PFSK-1 (cell line): ENCODE measurements around the gene RECQL5.

Experiments used
- FOXP2 ChIP-seq: optimal IDR thresholded peaks from 2 replicates; pipeline ENCODE3; 2011; ENCODE audit warnings: borderline replicate concordance, control low read depth, inconsistent platforms; ENCODE audit not compliant: insufficient read depth; ENCODE audit errors: extremely low read length, extremely low read depth
- POLR2AphosphoS5 ChIP-seq: IDR thresholded peaks from 2 replicates; pipeline ENCODE4 v1.6.1; 2012; ENCODE audit warnings: low read depth, mild to moderate bottlenecking, control low read depth, low read length, moderate library complexity
- TAF1 ChIP-seq: IDR thresholded peaks from 2 replicates; pipeline ENCODE4 v1.6.1; 2012; ENCODE audit warnings: low read length, control low read depth, borderline replicate concordance; ENCODE audit not compliant: insufficient read depth
- TF ChIP-seq, protein P1 (sequence below), 2 experiments: IDR thresholded peaks; 2 replicates each; pipeline versions ENCODE4 v1.6.1 to v1.8.0; 2011 to 2012; ENCODE audit warnings: low read depth in 2 of 2, low read length in 2 of 2, control low read depth in 1 of 2, inconsistent platforms in 1 of 2, mild to moderate bottlenecking in 1 of 2, moderate library complexity in 1 of 2; ENCODE audit not compliant: insufficient read depth in 1 of 2

DNA sequence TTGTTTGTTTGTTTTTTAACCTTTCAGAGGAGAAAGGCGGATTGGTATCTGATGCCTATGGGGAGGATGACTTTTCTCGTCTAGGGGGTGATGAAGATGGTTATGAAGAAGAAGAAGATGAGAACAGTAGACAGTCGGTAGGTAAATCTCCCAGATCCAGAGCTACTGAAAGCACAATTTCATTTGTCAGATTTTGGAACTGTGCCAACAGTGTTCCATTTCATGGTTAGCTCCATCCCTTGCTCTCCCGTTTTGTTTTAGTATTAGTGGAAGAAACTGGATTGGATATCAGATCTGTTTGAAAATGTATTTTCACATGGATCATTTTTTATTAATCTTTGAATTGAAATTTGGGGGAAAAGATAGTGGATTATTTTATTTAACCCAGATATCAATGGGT is 1.5 kb upstream of the RECQL5 start:
- TF ChIP-seq, protein P1, sequence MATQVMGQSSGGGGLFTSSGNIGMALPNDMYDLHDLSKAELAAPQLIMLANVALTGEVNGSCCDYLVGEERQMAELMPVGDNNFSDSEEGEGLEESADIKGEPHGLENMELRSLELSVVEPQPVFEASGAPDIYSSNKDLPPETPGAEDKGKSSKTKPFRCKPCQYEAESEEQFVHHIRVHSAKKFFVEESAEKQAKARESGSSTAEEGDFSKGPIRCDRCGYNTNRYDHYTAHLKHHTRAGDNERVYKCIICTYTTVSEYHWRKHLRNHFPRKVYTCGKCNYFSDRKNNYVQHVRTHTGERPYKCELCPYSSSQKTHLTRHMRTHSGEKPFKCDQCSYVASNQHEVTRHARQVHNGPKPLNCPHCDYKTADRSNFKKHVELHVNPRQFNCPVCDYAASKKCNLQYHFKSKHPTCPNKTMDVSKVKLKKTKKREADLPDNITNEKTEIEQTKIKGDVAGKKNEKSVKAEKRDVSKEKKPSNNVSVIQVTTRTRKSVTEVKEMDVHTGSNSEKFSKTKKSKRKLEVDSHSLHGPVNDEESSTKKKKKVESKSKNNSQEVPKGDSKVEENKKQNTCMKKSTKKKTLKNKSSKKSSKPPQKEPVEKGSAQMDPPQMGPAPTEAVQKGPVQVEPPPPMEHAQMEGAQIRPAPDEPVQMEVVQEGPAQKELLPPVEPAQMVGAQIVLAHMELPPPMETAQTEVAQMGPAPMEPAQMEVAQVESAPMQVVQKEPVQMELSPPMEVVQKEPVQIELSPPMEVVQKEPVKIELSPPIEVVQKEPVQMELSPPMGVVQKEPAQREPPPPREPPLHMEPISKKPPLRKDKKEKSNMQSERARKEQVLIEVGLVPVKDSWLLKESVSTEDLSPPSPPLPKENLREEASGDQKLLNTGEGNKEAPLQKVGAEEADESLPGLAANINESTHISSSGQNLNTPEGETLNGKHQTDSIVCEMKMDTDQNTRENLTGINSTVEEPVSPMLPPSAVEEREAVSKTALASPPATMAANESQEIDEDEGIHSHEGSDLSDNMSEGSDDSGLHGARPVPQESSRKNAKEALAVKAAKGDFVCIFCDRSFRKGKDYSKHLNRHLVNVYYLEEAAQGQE (IDR thresholded peaks at IDR 0.05; ENCODE audit: insufficient read depth in 1 of 2, low read depth in 2 of 2, low read length in 2 of 2): no peak
- TF ChIP-seq TAF1: no peak
- TF ChIP-seq FOXP2: no peak
- TF ChIP-seq POLR2AphosphoS5: no peak
